Kidney tubule cell (primary cell): ENCODE data around the gene UFSP2.

Source experiments
- DNase-seq: peaks from one replicate; pipeline ENCODE4 v3.0.0-alpha.2; 2018; ENCODE audit warnings: low spot score

UFSP2 gene

DNA sequence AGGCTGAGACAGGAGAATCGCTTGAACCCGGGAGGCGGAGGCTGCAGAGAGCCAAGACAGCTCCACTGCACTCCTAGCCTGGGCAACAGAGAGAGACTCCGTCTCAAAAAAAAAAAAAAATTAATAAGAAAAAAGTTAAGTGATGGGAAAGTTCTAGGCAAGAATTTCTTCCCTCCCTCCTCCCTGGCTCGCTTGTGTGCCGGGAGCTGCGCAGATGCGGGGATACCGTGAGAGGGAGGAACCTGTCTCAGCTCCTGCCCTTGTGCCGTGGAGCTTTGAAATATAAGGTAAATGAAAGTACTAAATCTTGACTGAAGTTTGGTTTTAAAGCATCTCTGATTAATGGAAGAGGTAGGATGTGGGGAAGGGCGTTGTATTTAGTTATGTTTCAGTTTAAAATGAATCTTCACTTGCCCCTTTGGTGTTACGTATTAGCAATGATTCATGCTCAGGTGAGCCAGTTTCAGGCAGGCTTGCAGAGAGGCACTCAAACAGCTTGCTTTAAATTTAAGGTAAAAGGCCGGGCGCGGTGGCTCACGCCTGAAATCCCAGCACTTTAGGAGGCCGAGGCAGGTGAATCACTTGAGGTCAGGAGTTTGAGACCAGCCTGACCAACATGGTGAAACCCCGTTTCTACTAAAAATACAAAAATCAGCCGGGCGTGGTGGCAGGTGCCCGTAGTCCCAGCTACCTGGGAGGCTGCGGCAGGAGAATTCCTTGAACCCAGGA is 1.4 kb upstream of the UFSP2 start:
- peak; percentile 53 for DNase-seq

DNA sequence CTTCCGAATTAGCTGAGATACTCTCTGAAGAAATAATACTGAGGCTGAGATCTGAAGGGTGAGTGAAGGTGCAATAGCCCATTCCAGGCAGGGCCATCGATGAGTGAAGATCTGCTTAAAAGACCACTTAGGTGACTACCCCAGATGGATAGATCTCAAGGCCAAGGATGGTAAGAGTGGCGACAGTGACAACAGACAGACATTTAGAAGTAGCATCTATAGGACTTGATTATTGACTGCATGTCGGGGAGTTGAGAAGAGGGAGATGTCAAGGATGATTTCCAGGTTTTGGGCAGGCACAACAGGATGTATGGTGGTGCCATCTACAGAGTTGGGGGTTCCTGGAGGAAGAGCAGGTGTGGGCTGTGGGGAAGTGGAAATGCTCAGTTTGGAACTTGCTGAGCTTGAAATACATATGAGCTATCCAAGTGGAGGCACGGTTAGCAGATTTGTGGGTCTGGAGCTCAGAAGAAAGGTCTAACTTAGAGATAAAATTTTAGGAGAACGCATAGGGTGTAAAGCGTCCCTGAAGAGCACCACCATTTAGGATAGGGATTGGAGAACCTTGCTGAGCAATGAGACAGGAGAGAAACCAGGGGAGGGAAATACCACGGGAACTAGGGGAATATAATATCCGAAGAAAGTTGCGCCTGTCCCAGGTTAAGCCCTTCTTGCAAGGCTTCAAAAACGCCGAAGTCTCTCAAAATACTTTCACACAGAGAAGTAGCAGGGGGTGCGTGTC is 688 bp downstream of the UFSP2 start:
- DNase-seq: no peak

DNA sequence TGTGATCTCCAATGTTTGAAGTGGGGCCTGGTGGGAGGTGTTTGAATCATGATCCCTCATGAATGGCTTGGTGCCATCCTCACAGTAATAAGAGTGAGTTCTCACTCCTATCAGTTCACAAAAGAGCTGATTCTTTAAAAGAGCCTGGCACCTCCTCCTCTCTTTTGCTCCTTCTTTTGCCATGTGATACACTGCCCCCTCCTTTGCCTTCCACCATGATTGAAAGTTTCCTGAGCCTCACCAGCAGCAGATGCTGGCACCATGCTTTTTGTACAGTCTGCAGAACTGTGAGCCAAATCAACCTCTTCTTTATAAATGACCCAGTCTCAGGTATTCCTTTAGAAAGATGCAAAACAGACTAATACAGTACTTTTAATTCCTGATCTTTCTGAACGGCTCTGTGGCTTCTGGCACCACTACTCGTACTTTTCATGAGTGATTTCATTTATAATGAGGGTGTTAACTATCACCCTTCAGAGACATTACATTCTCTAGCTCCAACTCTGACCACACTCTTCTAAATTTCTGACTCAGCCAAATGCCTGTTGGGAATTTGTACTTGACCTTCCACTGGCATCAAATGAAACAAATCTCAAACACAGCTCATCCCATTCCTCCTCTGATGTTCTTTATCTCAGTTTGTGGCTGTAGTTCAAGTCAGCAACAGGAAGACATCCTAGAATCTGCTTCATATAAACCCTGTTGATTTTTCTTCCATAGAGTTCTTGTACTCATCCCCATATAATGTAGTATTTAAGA is 4.2 kb downstream of the UFSP2 start:
- DNase-seq: peak; percentile 45

DNA sequence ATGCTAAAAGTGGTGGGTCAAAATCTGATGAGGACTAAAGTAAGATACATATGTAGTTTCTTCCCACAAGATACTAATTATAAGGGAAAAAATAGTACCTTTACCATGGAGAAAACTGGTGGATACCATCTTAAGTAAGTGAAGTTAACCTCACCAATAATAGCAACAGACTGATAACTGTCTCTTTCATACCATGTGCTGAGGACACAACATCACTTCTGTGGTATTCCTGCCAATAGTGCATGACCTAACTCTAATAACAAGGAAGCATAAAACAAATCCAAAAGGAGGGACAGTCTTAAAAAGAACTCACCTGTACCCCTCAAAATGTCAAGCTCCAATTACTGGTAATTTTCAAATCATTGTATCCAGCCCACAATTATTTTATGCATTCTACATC is 8.8 kb downstream of the UFSP2 start:
- DNase-seq: no peak

DNA sequence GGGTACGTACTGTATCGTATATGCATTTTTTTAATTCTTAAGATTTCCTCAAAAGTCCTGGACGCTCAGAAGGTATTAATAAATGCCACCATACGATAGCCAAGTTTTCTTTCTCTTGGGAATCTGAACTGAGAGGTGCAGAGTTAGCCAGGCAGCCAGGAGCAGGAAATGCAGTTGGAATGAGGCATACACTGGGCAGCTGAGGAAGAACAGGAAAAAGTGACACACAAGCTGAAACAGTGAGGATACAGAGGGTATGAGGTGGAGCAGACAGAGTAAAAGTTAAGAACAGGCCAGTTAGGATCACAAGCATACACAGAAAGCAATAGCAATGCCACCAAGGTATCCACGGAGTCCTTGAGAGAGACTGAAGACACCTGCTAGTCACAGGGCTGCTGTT is 13.4 kb downstream of the UFSP2 start:
- DNase-seq: peak; percentile 38

DNA sequence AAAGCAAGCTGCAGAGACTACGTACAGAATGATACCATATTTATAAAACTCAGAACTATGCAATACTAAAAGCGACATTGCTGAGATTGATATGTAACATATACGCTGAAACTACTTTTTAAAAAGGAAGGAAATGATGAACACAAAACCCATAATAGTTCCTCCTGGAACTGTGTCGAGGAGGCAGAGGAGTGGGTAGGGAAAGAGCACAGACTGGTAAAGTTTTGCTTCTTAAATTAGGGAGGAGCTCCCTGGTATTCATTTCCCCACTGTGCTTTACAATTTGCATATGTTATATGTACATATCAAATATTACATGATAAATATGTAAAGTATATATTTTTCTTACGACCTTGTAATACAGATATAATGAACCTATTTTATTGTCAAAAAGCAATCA is 13.9 kb downstream of the UFSP2 start:
- DNase-seq: no peak

DNA sequence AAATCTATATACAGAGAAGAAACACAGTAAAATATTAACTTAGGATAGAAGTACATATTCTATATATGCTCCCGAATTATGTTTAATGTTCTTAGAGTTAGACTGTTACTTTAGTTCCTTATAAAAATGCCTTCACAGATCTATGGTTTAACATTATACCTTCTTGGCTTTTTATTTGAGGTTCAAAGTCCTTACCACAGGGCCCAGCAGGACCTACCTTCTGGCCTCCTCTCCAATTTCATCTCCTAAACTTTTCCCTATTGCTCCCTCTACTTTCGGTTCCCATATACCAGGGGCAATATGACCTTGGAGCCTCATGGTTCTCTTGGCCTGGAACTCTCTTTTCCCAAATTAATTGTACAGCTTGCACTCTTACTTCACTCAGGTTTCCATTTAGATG is 17.3 kb downstream of the UFSP2 start:
- no peak for DNase-seq

DNA sequence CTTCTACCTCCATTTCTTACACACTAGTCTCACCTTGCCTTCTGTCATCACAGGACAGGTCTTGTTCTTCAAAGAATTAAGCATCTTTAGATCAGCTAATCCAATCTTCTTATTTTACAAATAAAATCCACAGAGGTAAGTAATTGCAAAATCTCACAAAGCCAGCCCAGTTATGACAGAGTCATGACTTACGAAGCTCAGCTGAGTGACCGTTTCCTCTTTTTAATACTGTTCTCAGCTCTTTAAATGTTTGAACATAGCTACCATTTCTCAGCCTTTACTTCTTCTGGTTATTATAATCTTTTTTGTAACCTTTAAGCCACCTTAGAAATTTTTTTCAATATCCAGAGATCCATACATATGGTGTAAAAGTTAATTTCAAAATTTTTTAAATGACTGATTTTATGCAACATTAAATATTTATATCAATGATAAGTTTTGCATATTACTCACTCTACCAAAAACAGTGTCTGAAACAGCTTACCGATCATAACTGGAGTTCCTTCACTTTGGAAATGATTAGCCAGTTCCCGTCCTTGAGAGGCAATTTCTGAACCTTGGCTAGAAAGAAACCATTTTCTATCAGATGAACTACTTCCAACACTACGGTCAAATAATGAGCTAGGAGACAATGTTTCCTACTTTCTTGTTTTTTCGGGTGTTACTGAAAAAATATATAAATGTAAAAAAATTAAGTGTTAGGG is 20.3 kb downstream of the UFSP2 start:
- DNase-seq: no peak

DNA sequence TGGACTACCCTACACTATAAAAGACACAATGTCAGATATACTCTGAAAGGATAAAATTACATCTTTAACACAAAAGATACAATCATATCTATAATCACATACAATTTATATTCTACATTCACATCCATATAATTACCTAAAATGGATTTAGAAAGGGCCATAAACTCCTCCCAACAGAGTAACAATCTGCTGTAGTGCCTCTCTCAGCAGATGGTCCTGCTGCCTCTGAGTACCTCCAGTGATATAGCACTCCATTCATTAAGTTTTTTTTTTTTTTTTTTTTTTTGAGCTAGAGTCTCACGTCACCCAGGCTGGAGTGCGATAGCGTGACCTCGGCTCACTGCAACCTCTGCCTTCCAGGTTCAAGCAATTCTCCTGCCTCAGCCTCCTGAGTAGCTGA is 21.7 kb downstream of the UFSP2 start:
- no peak for DNase-seq

DNA sequence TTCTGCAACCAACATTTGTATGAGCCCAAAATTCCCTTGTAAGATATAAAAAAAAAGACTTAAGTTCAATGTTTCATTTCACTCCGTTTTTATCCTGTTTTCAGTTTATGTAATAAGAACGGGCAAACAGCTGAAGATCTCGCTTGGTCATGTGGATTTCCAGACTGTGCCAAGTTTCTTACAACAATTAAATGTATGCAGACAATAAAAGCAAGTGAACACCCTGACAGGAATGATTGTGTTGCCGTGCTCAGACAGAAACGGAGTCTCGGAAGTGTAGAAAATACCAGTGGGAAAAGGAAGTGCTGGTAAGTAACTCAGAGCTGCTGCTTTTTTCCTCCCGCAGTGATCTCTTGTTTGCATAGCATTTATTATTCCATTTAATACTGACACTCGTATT is 26.3 kb downstream of the UFSP2 start:
- no peak for DNase-seq

DNA sequence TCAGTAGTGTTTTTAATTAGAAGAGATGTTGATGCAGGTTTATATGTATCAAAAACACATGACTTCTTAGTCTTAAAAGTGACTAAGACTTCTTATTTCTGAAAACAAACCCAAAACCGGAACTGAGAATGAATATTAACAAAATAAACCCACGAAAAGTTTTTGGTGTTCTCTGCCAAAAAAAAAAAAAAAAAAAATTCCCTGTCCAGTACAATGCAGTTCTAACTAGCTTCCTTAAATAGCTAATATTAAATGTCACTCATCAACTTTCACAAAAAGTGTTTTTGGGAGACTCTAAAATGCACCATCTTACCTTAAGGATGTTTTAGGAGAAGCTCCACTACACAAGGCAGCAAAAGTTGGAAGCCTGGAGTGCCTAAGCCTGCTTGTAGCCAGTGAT is 27.1 kb downstream of the UFSP2 start:
- DNase-seq: no peak

DNA sequence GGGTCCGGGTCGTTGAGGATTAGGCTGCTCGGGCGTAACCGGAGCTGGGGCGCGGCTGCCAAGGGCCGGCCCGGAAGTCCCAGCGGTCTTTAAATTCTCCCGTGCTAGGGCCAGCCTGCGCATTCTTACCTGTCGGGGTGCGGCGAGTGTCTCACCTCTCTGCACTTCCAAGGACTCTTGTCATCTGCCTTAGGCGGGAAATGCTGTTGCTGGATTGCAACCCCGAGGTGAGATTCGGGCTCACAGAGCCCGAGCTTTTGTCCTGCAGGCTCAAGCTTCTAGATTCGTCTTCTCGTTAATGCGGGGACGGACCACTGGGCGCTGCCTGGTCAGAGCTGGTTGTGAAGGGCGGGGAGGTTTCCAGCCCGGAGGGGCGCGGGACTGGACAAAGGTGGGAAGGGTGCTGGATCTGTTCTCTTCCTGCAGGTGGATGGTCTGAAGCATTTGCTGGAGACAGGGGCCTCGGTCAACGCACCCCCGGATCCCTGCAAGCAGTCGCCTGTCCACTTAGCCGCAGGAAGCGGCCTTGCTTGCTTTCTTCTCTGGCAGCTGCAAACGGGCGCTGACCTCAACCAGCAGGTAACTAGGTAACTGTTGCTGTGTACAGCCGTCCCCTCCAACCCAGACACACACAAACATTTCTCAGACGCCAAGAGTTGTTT is 28.9 kb downstream of the UFSP2 start, which contains the start of gene ANKRD37:
Gene ANKRD37, plus strand, starts transcription at position 118 of the 662 bp plus-strand sequence. Its CDS starts 83 bp downstream, at position 201.
- DNase-seq: peak; percentile 85

DNA sequence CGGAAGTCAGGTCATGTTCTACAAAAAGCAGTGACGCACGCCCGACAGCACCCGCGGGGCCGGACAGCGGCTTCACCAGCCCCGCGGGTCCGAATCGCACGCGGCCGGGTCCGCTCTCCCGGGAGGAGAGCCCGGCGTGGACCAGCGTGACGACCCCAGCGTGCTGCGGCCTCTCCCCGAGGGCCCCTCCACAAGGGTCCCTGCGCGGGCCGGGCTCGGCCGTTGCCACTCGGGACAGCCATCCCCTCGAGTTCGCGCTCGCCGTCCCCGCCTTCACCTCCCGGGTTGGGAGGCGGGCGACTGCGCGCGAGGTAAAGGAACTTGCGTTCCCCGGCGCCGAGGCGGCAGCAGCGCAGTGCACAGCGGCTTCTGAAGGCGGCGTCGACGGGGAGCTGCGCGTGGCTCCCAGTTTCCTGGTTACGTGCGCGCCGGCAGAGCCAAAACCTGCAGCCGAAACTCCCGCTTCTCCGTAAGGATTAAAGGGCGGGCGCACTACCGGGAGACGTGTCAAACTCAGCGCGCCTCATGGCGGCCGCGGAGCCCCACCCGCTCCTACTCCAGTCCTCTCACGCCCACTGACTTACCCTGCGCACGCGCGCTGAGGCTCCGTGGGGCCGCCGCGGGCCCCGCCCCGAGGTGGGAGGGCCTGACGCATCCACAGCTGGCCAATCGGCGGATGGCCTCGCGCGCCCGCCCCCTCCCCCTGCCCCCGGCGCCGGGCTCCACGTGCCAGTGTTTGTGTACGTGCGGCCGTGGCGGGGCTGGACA is 29.6 kb downstream of the UFSP2 start:
- DNase-seq: peak; percentile 99

DNA sequence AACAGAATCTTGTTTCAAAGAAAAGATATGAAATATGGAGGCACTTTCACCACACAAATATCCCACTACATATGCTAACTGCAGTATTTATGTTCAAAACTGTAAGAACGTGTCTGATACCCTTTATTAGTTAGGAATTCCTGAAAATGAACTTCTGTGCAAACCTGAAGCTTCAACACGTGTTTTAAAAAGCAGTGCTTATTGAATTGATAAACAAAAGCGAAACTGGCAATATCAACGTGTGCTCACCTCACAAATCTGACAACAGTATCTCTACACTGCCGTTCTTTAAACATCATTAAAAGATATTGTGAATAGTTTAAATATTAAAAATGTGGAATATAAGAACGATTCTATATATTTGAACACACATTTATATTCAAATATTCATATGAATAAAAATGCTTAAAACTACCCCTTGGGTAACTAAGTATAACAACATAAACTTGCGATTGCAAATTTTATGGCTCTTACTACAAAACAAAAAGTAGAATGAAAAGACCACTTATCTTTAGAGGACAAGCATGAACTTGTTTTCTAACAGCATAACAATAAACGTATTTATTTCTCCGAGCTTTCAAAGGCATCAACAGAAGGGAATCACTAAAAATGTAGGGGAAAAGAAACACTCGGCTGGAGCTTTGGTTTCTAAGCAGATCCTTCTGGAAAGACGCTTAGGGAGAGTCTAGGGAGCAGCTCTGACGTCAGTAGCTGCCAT is 30.4 kb downstream of the UFSP2 start, which contains the start of gene LRP2BP:
Gene LRP2BP, minus strand, starts transcription at position 687 of the 718 bp plus-strand sequence. CDS start 17,738 bp downstream, outside the sequence.
- peak; percentile 19 for DNase-seq

DNA sequence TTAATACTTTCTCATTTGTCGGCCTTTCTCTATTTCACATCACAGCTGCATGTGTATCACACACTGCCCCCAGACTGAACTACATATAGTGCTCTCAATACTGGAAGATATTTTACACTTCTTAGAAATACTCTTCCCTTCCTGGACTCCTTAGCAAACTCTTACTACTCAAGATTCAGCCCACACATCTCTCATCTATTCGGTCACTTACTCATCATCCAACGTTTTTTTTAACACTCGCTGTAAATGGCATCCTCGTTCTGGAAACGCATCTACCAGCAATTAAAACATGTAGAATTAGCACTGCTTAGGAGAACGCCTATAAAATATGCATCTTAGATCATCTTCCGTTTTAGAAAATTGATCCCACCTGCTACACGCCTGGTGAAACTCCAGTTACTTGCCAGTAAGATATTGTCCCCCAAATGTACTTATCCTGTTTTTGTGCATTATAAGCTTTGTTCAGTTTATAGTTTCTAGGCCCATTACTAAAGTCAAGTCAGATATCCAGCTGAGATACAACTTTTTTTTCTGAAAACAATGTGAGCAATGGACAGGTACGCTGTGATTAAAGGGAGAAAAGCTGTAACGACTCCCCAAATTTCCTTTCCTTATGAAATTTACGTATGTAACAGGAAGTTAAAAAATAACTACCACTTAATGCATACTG is 31.1 kb downstream of the UFSP2 start:
- no peak for DNase-seq

DNA sequence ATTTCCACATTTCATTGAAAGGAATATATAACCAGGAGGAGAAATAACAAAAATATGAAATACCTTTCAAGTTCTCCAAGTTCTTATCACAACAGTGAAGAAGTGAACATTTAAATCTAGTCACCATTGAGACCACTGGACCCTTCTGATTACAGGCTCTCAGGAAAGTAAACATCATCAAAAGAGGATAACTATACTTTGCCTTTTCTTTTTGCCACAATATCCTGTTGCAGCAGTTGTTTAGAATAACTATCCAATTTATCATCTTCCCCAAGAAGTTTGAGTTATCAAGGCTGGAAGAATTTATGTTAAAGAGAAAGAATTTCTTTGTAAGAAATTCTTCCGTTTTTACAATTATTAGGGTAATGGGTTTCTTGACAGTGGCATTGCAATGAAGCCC is 33.6 kb downstream of the UFSP2 start:
- no peak for DNase-seq

DNA sequence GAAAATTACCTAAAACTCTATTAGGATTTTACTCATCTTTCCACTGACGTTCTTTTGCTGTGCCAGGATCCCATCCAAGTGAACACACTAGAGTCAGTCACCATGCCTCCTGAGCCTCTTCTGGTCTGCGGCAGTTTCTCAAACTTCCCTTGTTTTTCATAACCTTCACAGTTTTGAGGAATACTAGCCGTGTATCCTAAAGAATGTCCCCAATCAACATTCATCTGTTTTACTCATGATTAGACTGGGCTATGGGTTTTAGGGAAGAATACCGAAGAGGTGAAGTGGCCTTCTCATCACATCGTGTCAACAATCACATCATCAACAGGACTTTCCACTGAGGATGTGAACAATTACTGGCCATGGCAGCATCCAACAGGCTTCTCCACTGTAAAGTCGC is 34.8 kb downstream of the UFSP2 start:
- DNase-seq: no peak

DNA sequence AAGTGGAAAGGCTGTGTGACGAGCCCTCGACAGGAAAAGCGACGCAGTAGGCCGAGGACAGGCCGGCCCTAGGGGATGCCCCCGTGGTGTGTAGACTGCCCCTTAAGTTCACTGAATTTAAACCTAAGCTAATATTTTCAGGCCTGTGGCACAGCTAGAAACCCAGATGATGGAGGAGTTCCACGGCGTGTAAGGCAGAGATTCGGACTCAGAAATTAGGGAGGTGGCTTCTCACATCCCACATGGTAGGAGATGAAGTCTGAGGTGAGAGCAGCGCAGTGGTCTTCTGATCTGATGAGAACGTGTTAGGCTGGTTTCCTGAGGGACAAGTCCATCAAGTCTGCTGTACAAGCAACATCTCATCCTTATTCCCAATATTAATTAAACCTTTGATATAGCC is 37.8 kb downstream of the UFSP2 start:
- DNase-seq: no peak

DNA sequence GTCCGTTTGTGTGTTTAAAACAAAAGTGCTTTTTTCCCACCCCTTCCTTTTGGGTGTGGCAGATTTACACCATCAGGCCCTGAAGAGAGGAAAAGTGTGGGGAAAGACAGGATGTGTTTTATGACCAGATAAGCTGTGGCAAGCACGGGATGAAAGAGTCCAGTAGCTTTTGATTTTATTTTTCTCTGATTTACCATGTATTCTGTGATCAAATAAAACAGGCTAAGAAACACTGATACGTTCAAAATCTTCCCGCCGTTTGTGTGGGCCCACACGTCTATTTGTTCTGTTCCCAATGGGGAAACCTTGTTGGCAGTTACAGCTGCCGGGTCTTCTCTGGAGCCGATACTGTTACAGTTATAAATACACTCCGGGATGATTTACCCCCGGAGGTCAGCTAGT is 40.8 kb downstream of the UFSP2 start:
- DNase-seq: no peak

DNA sequence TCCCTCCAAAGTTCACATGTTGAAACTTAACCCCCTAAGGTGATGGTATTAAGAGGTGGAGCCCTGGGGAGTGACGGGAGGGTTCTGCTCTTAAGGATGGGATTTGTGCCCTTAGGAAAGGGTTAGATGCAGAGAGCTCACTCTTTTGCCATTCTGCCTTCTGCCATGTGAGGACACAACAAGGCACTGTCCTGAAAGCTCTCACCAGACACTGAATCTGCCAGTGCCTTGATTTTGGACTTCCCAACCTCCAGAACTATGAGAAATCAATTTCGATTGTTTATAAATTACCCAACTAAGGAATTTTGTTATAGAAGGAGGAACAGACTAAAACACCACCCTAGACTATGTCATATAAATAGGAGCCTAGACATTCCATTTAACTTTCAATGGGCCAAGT is 41.7 kb downstream of the UFSP2 start:
- DNase-seq: no peak
